Inferior parietal cortex (tissue), 1 donor: ENCODE measurements around the gene DOCK7.

ENCODE experiments used
- DNase-seq: peaks from one replicate; pipeline ENCODE4 v3.0.0-alpha.2; 2016; ENCODE audit errors: extremely low spot score

DOCK7 gene

GRCh38 chr1:62450301-62450700, 237.9 kb downstream of the DOCK7 start:
- DNase-seq, result no peak

- DNase-seq, result no peak
Observed at GRCh38 chr1:62448221-62448933, 239.8 kb downstream of the DOCK7 start.

GRCh38 chr1:62444701-62445100, 243.5 kb downstream of the DOCK7 start:
- DNase-seq, result no peak

GRCh38 chr1:62439652-62440371, 248.4 kb downstream of the DOCK7 start:
- no peak for DNase-seq

GRCh38 chr1:62438163-62438562, 250.0 kb downstream of the DOCK7 start:
- peak; percentile 9 for DNase-seq

- peak; percentile 29 for DNase-seq
Observed at GRCh38 chr1:62437273-62437940, 250.8 kb downstream of the DOCK7 start.

GRCh38 chr1:62436466-62437272, 251.5 kb downstream of the DOCK7 start, which contains the start of gene USP1:
Gene USP1 (plus strand): TSS chr1:62437049. CDS start chr1:62439868, 2,819 bp downstream.
- DNase-seq, result peak; percentile 97

GRCh38 chr1:62436039-62436465, 252.1 kb downstream of the DOCK7 start:
- no peak for DNase-seq

- DNase-seq, result no peak
Observed at GRCh38 chr1:62435231-62436038, 252.8 kb downstream of the DOCK7 start.

GRCh38 chr1:62434618-62435001, 253.6 kb downstream of the DOCK7 start:
- DNase-seq, result no peak

GRCh38 chr1:62433861-62434617, 254.1 kb downstream of the DOCK7 start:
- no peak for DNase-seq

- DNase-seq, result no peak
Observed at GRCh38 chr1:62429581-62429980, 258.6 kb downstream of the DOCK7 start.

GRCh38 chr1:62428351-62428750, 259.8 kb downstream of the DOCK7 start:
- DNase-seq, result no peak

- no peak for DNase-seq
Observed at GRCh38 chr1:62426794-62427193, 261.4 kb downstream of the DOCK7 start.

GRCh38 chr1:62426237-62426636, 261.9 kb downstream of the DOCK7 start:
- no peak for DNase-seq

GRCh38 chr1:62425041-62425440, 263.1 kb downstream of the DOCK7 start:
- no peak for DNase-seq

- no peak for DNase-seq
Observed at GRCh38 chr1:62424411-62424810, 263.8 kb downstream of the DOCK7 start.

- no peak for DNase-seq
Observed at GRCh38 chr1:62423580-62424242, 264.5 kb downstream of the DOCK7 start.

- DNase-seq, result no peak
Observed at GRCh38 chr1:62420214-62420613, 268.0 kb downstream of the DOCK7 start.
